Activated naive CD4-positive, alpha-beta T cell treated with Interleukin-2 at 50 U/mL for 16 hours (primary cell): Measurements from ENCODE around the gene DNPH1.

Experiments used
- DNase-seq: peaks from one replicate; pipeline ENCODE4 v3.0.0-alpha.2; 2020

The DNPH1 gene

GRCh38 chr6:43180058-43180457 lies 49.2 kb downstream of the DNPH1 start:
- DNase-seq: no peak

- no peak for DNase-seq
Measured at GRCh38 chr6:43178951-43179830, 50.1 kb downstream of the DNPH1 start.

GRCh38 chr6:43178150-43178549 lies 51.1 kb downstream of the DNPH1 start:
- DNase-seq: no peak

GRCh38 chr6:43176423-43176786 lies 52.9 kb downstream of the DNPH1 start:
- no peak for DNase-seq

- DNase-seq: no peak
Measured at GRCh38 chr6:43175676-43176422, 53.4 kb downstream of the DNPH1 start.
